ENCODE results near the gene GRID2IP. TPM values are rescaled to one million over a fixed set of nuclear protein-coding genes. Genes with fewer than 3 reads are reported as not detected.
A peak's percentile ranks its signal among the peaks of the same experiment; 100 is the strongest.

GRID2IP gene
- total RNA-seq, 1 donor from 2014 or later, result not detected

GRCh38 chr7:6479067-6479466 lies 72.2 kb downstream of the GRID2IP start:
- no peak for TF ChIP-seq CTCF (IDR thresholded peaks at IDR 0.05; ENCODE audit: borderline replicate concordance)
- Histone ChIP-seq H3K27me3 (ENCODE audit: low read depth) (no peaks in the 10 kb centered on the region), H3K4me3 (peak overlapping the region; percentile 99), H3K9me3 (replicated peaks) (no peaks in the 10 kb centered on the region), H3K36me3 (peaks cover 1% of the 10 kb centered on the region), H3K4me1 (peaks cover 87% of the 10 kb centered on the region), H3K27ac (replicated peaks) (no peak overlapping the region)
- no peak for DNase-seq
- intact Hi-C loops (cut with micrococcal nuclease), result no loop called here

GRCh38 chr7:6478186-6478585 lies 73.1 kb downstream of the GRID2IP start:
- intact Hi-C loops (cut with micrococcal nuclease), result no loop called here

GRCh38 chr7:6477318-6477660 lies 74.0 kb downstream of the GRID2IP start:
- H3K4me3 ChIP-seq, result no peak overlapping the region
- peaks cover 19% of the 10 kb centered on the region for H3K36me3 ChIP-seq
- H3K27ac ChIP-seq (replicated peaks), result no peak overlapping the region
- H3K9me3 ChIP-seq (replicated peaks), result no peaks in the 10 kb centered on the region
- H3K4me1 ChIP-seq, result peaks cover 76% of the 10 kb centered on the region
- intact Hi-C loops (cut with micrococcal nuclease), result no loop called here
- no peak for DNase-seq
- TF ChIP-seq CTCF (IDR thresholded peaks at IDR 0.05; ENCODE audit: borderline replicate concordance), result no peak
- H3K27me3 ChIP-seq (ENCODE audit: low read depth), result no peaks in the 10 kb centered on the region

More at GRCh38 chr7:6478186-6478585, 73.1 kb downstream of the GRID2IP start:
- Histone ChIP-seq H3K27ac (replicated peaks) (no peak overlapping the region), H3K27me3 (ENCODE audit: low read depth) (no peaks in the 10 kb centered on the region), H3K4me3 (no peak overlapping the region), H3K4me1 (peaks cover 85% of the 10 kb centered on the region), H3K36me3 (peaks cover 10% of the 10 kb centered on the region), H3K9me3 (replicated peaks) (no peaks in the 10 kb centered on the region)
- TF ChIP-seq CTCF (IDR thresholded peaks at IDR 0.05; ENCODE audit: borderline replicate concordance), result no peak
- no peak for DNase-seq

- TF ChIP-seq CTCF (IDR thresholded peaks at IDR 0.05; ENCODE audit: borderline replicate concordance), result no peak
- H3K9me3 ChIP-seq (replicated peaks), result no peaks in the 10 kb centered on the region
- no peak overlapping the region for H3K4me3 ChIP-seq
- H3K4me1 ChIP-seq, result peaks cover 71% of the 10 kb centered on the region
- H3K27me3 ChIP-seq (ENCODE audit: low read depth), result no peaks in the 10 kb centered on the region
- no peak overlapping the region for H3K27ac ChIP-seq (replicated peaks)
- intact Hi-C loops (cut with micrococcal nuclease), result no loop called here
- peaks cover 24% of the 10 kb centered on the region for H3K36me3 ChIP-seq
- no peak for DNase-seq
These were observed 74.5 kb downstream of the GRID2IP start for GRCh38 chr7:6476596-6477317.

- Histone ChIP-seq H3K27me3 (ENCODE audit: low read depth) (no peaks in the 10 kb centered on the region), H3K27ac (replicated peaks) (no peak overlapping the region), H3K4me1 (peaks cover 60% of the 10 kb centered on the region), H3K36me3 (peaks cover 30% of the 10 kb centered on the region), H3K4me3 (no peak overlapping the region), H3K9me3 (replicated peaks) (no peaks in the 10 kb centered on the region)
- no peak for DNase-seq
- TF ChIP-seq CTCF (IDR thresholded peaks at IDR 0.05; ENCODE audit: borderline replicate concordance), result no peak
- intact Hi-C loops (cut with micrococcal nuclease), result no loop called here
These were observed 75.7 kb downstream of the GRID2IP start for GRCh38 chr7:6475433-6476186.

Data from left ventricle myocardium inferior (tissue), 1 donor.